RWPE2 (cell line): ENCODE results near the gene LDB3.

Source experiments
- ATAC-seq: fragments of 200-7000 bp; cut with Tn5 transposase; 3 replicates; pipeline ENCODE4 v1.9.1; 2021; ENCODE audit warnings: low read depth
- DNase-seq: peaks from one replicate; pipeline ENCODE4 v3.0.0-alpha.2; 2020; ENCODE audit warnings: low spot score
- H3K27ac ChIP-seq: fragments of 450-650 bp; 2 replicates; pipeline ENCODE4 v1.5.1; 2017; ENCODE audit warnings: mild to moderate bottlenecking; ENCODE audit not compliant: poor library complexity, severe bottlenecking
- H3K27me3 ChIP-seq: fragments of 250-450 bp; sonication (Bioruptor Pico); 2 replicates; pipeline ENCODE4 v1.5.1; 2021; ENCODE audit warnings: mild to moderate bottlenecking, moderate library complexity; ENCODE audit not compliant: insufficient read depth, poor library complexity, severe bottlenecking
- H3K36me3 ChIP-seq: fragments of 250-450 bp; sonication (Bioruptor Pico); 2 replicates; pipeline ENCODE4 v1.5.1; 2020; ENCODE audit warnings: low read depth, mild to moderate bottlenecking, moderate library complexity
- H3K4me1 ChIP-seq: fragments of 250-450 bp; sonication (Bioruptor Pico); 2 replicates; pipeline ENCODE4 v1.5.1; 2021; ENCODE audit warnings: mild to moderate bottlenecking, moderate library complexity; ENCODE audit not compliant: insufficient read depth, poor library complexity, severe bottlenecking
- H3K4me3 ChIP-seq: fragments of 250-450 bp; sonication (Bioruptor Pico); 2 replicates; pipeline ENCODE4 v1.5.1; 2021; ENCODE audit warnings: mild to moderate bottlenecking, moderate library complexity; ENCODE audit not compliant: severe bottlenecking
- H3K9me3 ChIP-seq: fragments of 250-450 bp; sonication (Bioruptor Pico); 2 replicates; pipeline ENCODE4 v1.5.1; 2021; ENCODE audit warnings: mild to moderate bottlenecking, moderate library complexity; ENCODE audit not compliant: severe bottlenecking
- CTCF ChIP-seq: fragments of 450-650 bp; IDR thresholded peaks from one replicate; pipeline ENCODE4 v1.5.1; 2017; ENCODE audit warnings: mild to moderate bottlenecking, moderate library complexity; ENCODE audit not compliant: poor library complexity, severe bottlenecking

Gene LDB3

GRCh38 chr10:86658261-86658741, 10.0 kb upstream of the LDB3 start:
- Histone ChIP-seq H3K9me3 (no peaks in the 10 kb centered on the region), H3K27me3 (no peaks in the 10 kb centered on the region), H3K36me3 (no peaks in the 10 kb centered on the region), H3K27ac (no peak overlapping the region), H3K4me3 (no peak overlapping the region), H3K4me1 (no peaks in the 10 kb centered on the region)
- ATAC-seq (no peak), DNase-seq (peak; percentile 51)
- TF ChIP-seq CTCF: no peak

- no peak for TF ChIP-seq CTCF
- no peaks in the 10 kb centered on the region for H3K9me3 ChIP-seq
- DNase-seq: no peak
- no peak for ATAC-seq
- no peaks in the 10 kb centered on the region for H3K27me3 ChIP-seq
- no peak overlapping the region for H3K4me3 ChIP-seq
- no peaks in the 10 kb centered on the region for H3K4me1 ChIP-seq
- H3K36me3 ChIP-seq: no peaks in the 10 kb centered on the region
- H3K27ac ChIP-seq: no peak overlapping the region
Observed at GRCh38 chr10:86658751-86659150, 9.6 kb upstream of the LDB3 start.

DNA sequence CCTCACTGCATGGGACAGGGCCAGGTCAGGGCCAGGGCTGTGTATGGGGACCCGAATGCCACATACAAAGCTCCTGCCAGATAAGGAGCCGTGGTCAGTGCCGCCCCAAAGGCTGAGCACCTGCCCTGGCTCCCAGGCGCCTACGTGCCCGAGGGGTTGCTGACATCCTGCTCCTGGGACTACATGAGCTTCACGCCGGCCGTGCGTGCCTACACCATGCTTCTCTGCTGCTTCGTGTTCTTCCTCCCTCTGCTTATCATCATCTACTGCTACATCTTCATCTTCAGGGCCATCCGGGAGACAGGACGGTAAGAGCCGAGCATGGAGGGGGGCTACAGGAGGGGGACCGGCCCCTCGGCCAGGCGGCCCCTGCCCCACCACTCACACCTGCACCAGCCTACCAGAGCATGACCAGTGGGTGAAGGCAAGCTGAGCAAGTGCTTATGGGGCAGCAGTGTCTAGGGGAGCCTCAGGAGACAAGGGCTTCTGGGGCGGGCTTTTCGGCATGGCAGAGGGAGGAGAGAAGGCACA, 9.1 kb upstream of the LDB3 start:
- no peaks in the 10 kb centered on the region for H3K27me3 ChIP-seq
- DNase-seq: peak; percentile 47
- no peak for TF ChIP-seq CTCF
- ATAC-seq: no peak
- H3K27ac ChIP-seq: no peak overlapping the region
- H3K36me3 ChIP-seq: no peaks in the 10 kb centered on the region
- no peaks in the 10 kb centered on the region for H3K4me1 ChIP-seq
- no peak overlapping the region for H3K4me3 ChIP-seq
- no peaks in the 10 kb centered on the region for H3K9me3 ChIP-seq

DNA sequence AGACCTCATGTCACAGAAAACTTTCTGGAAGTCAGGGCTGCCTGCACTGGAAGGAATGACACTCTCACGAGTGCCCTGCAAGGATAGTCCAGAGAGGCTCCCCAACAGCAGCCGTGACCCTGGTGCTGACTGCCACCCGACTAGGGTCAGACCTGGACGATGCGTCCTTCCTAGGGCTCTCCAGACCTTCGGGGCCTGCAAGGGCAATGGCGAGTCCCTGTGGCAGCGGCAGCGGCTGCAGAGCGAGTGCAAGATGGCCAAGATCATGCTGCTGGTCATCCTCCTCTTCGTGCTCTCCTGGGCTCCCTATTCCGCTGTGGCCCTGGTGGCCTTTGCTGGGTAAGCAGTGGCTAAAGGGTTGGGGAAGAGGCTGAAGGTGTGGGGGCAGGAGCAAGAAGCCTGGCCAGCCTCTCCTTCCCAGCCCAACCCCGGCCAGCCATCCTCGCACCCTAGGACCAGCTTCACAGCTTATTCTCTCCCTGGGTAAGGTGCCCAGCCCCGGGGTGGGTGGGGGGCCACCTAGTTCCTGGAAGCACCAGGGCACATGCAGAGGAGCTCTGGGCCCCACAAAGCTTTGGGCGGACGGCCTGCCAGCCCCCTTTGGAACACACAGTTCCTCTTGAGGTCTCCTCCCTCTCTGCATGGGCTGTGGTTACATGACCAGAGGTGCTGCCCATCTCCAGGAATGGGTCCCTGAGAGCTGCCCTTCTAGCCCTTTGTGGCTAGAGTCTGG, 8.4 kb upstream of the LDB3 start:
- ATAC-seq: no peak
- H3K27me3 ChIP-seq: no peaks in the 10 kb centered on the region
- no peaks in the 10 kb centered on the region for H3K36me3 ChIP-seq
- H3K4me3 ChIP-seq: no peak overlapping the region
- H3K4me1 ChIP-seq: no peaks in the 10 kb centered on the region
- H3K9me3 ChIP-seq: no peaks in the 10 kb centered on the region
- H3K27ac ChIP-seq: no peak overlapping the region
- peak; percentile 45 for DNase-seq
- no peak for TF ChIP-seq CTCF
